ENCODE measurements around the gene COBL.

Gene COBL

GRCh38 chr7:51222916-51223315, 93.7 kb downstream of the COBL start:
- no peak for DNase-seq (ENCODE audit: low read depth)
- TF ChIP-seq CTCF (IDR thresholded peaks at IDR 0.05; ENCODE audit: low read depth, low read length, missing control alignments), result no peak
- no peak overlapping the region for H3K4me3 ChIP-seq (ENCODE audit: low read depth, low read length)
- in situ Hi-C loops (cut with HindIII; ENCODE audit: low sequenced_read_pairs), result no loop called here

GRCh38 chr7:51220226-51220625, 96.4 kb downstream of the COBL start:
- TF ChIP-seq CTCF (IDR thresholded peaks at IDR 0.05; ENCODE audit: low read depth, low read length, missing control alignments), result no peak
- H3K4me3 ChIP-seq (ENCODE audit: low read depth, low read length), result no peak overlapping the region
- in situ Hi-C loops (cut with HindIII; ENCODE audit: low sequenced_read_pairs), result no loop called here
- no peak for DNase-seq (ENCODE audit: low read depth)

- no peak for TF ChIP-seq CTCF (IDR thresholded peaks at IDR 0.05; ENCODE audit: low read depth, low read length, missing control alignments)
- no peak for DNase-seq (ENCODE audit: low read depth)
- in situ Hi-C loops (cut with HindIII; ENCODE audit: low sequenced_read_pairs), result no loop called here
- H3K4me3 ChIP-seq (ENCODE audit: low read depth, low read length), result no peak overlapping the region
Measured at GRCh38 chr7:51219261-51219988, 97.2 kb downstream of the COBL start.

GRCh38 chr7:51217804-51218203, 98.8 kb downstream of the COBL start:
- in situ Hi-C loops (cut with HindIII; ENCODE audit: low sequenced_read_pairs), result no loop called here
- DNase-seq (ENCODE audit: low read depth), result no peak
- TF ChIP-seq CTCF (IDR thresholded peaks at IDR 0.05; ENCODE audit: low read depth, low read length, missing control alignments), result no peak
- H3K4me3 ChIP-seq (ENCODE audit: low read depth, low read length), result no peak overlapping the region

GRCh38 chr7:51214098-51214497, 102.5 kb downstream of the COBL start:
- TF ChIP-seq CTCF (IDR thresholded peaks at IDR 0.05; ENCODE audit: low read depth, low read length, missing control alignments), result no peak

GRCh38 chr7:51213618-51214017, 103.0 kb downstream of the COBL start:
- in situ Hi-C loops (cut with HindIII; ENCODE audit: low sequenced_read_pairs), result no loop called here
- no peak for TF ChIP-seq CTCF (IDR thresholded peaks at IDR 0.05; ENCODE audit: low read depth, low read length, missing control alignments)
- H3K4me3 ChIP-seq (ENCODE audit: low read depth, low read length), result no peak overlapping the region
- DNase-seq (ENCODE audit: low read depth), result no peak

More at GRCh38 chr7:51214098-51214497, 102.5 kb downstream of the COBL start:
- in situ Hi-C loops (cut with HindIII; ENCODE audit: low sequenced_read_pairs), result no loop called here
- DNase-seq (ENCODE audit: low read depth), result no peak
- H3K4me3 ChIP-seq (ENCODE audit: low read depth, low read length), result no peak overlapping the region
